NOMO-1 treated with dmso at 0.1 percent for 144 hours (cell line): Measurements from ENCODE around the gene SMARCB1.
A peak's percentile ranks its signal among the peaks of the same experiment; 100 is the strongest.

Experiments
- DNase-seq: peaks from one replicate; lab custom pipeline; 2025; ENCODE audit not compliant: unreplicated experiment; lab: John Stamatoyannopoulos, UW

SMARCB1 gene

DNA sequence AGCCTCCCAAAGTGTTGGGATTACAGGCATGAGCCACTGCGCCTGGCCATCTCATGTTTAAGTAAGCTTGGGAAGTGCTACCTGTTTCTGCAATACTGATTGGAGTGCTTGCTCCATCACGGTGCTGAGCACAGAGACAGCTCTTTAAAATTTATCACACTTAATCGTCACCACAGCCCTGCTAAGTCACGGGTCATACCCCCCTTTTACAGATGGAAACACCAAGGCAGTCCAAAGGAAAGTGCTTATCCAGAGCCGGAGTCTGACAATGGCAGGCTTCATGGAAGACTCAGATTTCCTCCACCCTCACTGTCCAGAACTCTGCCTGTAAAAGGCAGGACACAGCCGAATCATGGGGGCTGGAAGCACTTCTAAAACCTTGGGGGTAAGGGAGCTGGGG, 26.7 kb upstream of the SMARCB1 start:
- DNase-seq, result no peak

DNA sequence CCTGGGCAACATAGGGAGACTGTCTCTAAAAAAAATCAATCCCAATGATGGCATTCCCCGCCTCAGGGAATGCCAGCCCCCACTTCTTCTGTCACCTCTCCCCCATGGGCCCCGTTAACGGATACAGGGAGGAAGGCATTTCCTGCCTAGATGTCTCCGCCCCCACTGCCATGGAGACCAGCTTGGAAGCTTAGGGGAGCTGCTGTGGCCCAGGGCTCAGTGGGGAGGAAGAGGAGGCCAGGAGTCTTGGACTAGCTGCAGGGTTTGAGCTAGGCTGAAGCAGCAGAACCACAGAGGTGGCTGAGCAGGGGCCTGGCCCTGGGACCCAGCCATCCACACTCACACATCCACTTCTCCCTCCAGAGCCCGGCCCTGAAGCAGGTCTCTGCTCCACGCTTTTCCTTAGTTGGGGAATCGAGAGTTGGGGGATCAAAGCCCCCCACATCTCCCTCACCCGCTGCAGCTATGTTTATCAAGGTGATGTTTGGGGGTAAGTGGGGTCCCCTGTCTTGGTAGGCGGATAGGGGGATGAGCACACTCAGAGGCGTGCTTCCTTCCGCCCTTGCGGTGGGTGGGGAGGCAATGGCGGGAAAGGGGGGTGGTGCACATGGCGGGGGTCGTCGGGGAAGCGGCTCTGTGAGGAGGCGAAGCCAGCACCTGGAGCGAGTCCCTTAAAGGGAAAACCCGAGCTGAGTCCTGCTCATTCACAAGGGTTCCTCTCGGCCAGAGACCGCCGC, 23.8 kb upstream of the SMARCB1 start, which contains the start of gene C22orf15:
TSS of gene C22orf15 (plus strand) at position 149 of the 737 bp plus-strand sequence. CDS start at position 466, 317 bp downstream.
- DNase-seq, result no peak

DNA sequence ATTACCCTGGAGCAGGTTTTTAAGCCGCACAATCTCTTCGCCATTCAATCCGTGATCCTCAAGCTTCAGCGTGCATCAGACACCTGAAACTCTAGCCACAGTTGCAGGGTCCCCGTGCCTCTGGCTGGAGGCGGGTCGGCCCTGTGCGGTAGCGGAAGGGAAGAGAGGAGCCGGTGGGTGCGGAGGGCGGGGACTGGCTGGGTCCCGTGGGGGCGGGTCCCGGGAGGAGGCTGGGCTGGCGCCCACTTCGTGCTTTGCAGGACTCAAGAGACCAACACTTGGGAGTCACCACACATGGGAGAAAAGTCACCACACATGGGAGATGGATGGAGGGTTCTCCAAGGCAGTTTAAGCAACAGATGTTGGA, 23.2 kb upstream of the SMARCB1 start:
- DNase-seq, result no peak

DNA sequence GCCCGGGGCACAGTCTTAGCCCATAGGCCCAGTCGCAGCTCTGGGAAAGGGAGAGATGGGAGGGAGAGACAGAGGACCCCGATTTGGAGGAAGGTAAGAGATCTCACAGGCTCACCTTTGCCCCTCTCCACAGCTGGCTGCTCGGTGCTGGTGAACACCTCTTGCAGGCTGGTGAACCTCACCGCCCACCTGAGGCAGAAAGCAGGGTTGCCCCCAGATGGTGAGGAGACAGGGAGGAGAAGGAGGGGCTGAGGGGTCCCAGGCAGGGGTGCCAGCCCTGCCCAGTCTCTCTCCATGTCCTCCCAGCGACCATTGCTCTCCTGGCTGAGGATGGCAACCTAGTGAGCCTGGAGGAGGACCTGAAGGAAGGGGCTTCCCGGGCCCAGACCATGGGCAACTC, 22.8 kb upstream of the SMARCB1 start:
- DNase-seq, result no peak

DNA sequence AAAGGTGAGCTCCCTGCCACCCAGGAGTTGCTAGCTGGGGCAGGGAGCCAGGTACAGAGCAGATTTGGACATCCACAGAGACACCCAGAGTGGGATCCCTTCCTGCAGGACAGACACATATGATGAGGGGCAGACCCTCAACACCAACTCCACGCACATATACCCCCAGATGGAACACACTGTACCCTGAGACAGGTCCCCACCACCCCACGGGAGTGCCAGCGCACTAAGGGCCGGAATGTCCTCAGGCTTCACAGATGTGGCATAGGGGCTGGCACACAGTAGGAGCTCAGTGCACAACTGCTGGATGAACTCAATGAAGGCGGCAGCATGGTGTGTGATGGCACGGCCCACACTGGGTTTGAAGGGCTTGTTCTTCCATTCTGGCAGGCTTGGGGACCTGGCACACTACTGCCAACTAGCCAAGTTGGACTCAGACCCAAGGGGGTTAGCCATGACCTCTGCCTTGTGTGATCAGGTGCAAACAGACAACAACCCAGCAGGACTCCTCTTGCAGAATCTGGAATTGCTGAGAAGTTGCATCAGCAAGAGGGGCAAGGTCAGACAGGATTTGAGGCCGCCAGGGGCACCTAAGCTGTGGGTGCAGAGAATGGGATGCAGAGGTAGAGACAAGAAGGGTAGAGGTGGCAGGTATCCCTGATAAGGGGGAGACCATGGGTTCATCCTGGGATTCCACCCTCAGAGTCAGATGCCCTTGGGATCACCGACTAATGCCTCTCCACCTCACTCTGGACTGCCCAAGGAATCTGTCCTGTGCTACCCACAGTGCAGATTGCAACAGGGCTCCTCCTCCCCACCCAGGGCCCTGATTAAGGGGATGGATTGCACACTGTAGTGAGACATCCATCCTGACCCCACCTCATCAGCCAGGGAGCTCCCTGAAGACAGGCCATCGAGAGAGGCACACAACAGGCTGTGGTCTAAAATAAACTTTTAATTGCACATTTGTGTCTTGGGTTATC, 21.6 kb upstream of the SMARCB1 start:
- DNase-seq, result no peak

DNA sequence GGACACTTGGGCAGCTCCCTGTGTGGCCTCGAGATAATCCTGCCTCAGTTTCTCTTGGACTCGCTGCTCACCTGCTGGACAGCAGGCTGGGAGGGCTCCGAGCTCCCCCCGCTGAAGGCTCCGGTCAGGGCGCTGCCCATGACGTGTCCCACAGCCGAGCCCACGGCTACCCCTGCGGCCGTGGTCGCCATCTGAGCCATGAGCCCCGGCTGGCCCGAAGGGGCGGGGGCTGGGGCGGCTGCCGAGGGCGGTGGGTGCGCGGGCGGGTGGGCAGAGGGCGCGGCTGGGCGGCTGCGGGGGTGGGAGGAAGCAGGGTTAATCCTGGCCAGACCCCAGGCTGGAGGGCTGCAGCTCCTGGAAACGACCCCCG, 19.5 kb upstream of the SMARCB1 start:
- no peak for DNase-seq

DNA sequence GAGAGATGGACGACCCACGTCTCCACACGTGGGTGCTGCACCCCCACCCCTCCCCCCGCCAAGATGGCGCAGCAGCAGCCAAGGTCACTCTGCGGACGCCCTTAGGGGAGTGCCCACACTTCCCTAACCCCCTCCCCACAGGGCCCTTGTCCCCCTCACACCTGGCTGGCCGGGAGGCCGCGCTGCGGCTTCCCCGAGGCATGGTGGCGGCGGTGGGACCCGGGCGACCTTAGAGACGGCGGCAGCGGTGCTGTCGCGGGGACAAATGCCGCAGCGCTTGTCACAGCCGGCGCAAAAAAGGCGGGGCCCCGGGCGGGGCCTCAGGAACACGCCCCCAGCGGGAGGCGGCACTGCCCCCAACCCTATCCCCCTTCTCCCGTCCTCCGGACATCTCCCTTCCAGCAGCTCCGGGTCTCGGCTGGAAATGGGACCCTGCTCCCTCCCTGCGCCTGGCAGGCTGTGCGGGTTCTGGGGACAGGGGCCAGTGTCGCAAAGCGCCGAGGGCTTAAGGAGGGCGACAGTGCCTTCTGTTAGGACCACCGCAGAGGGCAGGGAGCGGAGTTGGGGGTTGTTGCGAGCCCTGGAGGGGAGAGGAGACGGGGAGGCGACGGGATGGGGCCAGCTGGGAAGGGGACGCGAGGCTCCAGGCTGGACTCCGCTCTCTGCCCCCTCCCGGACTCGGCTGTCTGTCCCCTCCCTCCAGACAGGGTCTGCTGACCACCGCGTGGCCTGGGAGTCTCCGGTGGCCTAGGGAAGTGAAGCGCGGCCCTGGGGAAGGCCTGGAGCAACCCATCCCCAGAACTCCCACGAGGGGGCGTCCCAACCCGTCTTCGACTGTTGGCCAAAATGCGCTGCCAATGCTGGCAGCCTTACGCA, 18.9 kb upstream of the SMARCB1 start, which contains the start of gene CHCHD10:
TSS of gene CHCHD10 (minus strand) at position 300 of the 876 bp plus-strand sequence. CDS start at position 202, 98 bp downstream.
- DNase-seq, result peak; percentile 71

DNA sequence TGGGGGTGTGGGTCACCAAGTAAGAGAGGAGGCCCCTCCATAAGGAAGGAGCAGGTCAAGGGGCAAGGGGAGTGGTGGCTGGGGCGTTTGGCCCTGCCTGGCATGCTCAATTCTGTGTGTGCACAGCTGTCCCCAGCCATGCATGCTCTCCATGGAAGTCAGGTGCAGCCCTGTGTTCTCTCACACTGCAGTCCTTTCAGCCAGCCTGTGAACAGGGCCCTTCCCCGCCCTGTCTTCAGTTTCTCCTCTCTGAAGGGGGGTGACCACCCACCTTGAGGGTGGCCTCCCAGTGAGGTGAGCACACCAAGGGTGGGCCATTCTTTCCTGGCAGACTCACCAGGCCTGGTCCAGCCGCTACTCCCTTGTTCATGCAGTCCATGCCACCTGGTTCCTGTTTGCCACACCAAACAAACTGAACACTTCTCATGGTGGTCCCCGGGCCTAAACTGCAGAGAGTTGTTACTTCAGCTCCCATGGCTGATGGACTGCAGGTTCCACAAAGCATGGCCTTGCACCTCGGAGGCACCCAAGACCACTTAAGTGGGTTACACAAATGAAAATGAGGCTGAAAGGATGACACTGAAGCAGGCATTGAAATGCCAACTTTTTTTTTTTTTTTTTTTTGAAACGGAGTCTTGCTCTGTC, 17.3 kb upstream of the SMARCB1 start:
- no peak for DNase-seq

DNA sequence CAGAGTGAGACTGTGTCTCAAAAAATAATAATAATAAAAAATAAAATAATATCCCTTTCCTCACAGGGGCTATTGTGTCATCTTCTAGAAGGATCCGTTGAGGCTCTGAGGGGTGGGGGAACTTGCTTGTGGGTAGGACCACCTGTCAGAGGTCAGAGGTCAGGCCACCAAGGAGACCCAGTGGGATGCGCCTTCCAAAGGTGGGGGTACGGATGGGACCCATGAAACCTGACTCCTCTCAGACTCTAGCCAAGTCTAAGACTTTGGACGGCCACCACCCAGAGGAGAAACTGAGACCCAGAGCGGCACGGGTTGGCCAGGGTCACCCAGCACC, 14.5 kb upstream of the SMARCB1 start:
- DNase-seq, result no peak

DNA sequence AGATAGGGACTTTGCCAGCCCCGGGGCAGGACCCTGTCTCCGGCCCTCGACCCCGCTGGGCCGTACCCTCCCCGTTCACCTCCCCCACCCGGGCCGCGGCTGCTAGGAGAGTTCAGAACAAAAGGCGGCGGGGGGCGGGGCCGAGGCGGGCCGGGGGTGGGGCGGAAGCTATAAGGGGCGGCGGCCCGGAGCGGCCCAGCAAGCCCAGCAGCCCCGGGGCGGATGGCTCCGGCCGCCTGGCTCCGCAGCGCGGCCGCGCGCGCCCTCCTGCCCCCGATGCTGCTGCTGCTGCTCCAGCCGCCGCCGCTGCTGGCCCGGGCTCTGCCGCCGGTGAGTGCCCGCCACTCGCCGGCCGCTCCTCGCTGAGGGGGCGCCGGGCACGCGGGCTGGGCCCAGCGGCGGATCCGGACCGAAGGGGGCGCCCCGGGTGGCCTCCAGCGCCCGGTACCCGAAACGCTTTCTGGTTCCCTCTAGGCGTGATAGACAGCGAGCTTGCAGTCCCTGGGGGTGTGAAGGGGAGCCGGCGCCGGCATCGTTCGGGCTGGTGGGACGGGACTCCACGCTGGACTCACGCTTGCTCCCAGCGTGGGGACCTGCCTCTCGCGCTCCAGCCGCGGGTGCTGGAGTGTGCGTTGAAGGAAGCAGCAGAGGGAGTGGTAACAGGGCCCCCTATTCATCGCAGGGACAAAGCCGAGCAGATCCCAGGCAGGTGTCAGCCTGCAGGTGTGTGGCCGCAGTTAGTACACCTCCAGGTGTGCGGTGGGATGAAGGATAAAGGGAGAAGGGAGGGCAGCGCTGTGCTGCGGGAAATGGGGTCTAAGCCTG, 13.9 kb upstream of the SMARCB1 start, which contains the start of gene MMP11:
TSS of gene MMP11 (plus strand) at position 201 of the 825 bp plus-strand sequence. CDS start at position 223, 22 bp downstream.
- no peak for DNase-seq

DNA sequence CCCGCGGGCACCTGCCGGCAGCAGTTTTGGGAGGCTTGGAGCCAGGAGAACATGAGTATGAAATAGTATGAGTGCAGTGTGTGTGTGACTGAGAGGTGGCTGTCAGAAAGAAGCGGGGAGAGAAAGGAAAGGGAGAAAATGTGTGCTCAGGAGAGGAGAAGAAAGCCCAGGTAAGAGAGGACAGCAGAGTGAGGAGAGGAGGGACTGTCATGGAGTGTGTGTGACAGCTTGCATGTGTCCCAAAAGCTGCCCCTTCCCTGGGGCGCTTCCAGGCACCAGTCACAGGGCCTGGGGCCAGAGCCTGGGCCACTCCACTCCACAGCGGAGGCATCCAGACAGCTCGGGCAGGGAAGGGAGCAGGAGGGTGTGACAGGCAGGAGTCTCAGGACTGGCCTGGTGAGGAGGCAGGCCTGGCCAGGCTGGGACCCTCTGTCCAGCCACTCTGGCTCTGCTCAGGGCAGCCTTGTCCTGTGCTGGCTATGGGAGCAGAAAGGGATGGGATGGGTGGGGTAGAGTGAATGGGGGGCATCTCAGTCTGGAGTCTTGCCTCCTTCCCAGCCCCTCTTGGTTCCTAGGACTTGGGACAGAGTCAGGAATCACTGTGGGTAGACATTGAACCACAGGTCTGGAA, 13.2 kb upstream of the SMARCB1 start:
- no peak for DNase-seq

DNA sequence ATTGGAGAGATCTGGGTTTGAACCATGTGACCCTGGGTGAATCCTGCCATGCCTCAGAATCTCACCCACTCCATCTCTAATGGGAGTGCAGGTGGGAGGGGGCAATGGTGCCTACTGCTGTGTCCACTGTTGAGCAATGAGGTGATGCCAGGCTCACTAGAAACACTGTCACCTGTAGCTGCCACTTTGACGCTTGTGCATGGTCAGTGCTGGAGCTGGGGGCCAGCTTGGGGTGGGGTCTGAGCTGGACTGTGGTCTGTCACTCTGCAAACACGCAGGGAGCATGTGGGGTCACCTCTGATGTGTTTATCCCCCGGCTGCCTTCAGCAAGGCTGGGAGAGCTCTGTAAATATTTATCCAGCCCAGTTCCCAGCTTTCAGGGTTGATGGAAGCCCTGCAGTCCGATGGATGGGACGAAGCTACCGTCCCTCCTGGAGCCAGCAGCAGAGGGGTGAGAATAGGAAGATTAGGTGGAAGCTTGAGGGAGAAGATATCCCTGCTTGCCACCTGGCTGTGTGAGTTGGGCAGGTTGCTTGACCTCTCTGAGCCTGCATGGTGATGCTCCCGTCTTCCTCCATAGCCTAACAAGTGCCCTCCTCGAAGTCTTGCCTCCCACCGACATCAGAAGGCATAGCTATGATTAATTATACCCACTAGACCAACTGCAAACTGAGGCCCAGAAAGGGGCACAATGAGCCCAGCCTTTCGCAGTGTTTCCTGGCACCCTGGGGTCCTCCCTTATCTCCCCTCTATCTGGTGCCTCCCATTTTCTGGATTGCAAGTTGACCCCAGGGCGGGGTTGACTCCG, 12.4 kb upstream of the SMARCB1 start:
- DNase-seq, result no peak

DNA sequence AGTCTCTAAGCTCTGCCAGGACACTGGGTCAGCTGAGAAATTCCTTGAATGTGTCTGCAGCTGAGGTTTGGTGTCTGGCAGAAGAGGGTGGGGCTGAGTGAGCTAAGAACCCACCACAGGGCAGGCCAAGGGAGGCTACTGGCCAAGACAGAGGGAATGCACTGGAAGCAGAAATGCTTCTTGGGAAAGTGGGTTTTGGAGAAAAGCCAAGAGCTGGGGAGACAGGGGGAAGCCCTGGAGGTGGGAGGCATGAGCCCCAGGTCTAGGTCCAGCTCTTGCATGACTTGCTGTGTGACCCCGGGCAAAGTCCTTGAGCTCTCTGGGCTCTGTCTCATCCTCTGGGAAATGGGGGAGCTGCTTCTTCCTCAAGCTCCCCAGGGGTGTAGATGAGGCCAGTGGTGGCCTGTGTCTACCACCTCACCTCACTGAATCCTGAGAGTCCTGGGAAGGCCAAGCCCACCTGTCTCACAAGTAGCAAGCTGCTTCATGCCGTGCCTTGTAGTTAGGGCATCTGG, 11.8 kb upstream of the SMARCB1 start:
- DNase-seq, result no peak

DNA sequence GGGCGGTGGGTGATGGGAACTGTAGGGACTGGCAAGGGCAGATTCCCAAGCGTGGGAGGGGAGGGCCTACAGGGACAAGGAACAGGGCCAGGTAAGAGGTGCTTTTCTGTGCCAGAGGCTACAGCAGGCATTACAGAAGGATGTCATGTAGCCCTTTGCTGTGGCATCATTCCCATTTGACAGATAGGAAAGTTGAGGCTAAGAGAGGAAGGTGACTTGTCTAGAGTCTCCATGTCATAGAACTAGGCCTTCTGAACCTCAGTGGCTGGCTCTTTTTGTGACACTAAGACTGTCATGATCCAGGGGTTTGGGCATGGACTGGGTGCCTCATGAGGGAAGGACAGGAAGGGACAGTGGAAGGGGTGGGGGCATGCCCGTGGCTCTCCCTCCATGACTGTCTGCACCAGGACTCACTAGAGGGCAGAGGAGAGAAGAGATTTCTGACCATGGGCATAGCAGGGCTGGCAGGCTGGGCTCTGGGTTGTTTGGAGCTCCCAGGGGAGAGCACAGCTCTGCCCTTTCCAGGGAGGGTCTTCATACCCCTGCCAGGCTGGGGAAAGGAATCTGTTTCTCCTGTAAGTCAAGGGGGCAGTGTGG, 10.9 kb upstream of the SMARCB1 start:
- no peak for DNase-seq

DNA sequence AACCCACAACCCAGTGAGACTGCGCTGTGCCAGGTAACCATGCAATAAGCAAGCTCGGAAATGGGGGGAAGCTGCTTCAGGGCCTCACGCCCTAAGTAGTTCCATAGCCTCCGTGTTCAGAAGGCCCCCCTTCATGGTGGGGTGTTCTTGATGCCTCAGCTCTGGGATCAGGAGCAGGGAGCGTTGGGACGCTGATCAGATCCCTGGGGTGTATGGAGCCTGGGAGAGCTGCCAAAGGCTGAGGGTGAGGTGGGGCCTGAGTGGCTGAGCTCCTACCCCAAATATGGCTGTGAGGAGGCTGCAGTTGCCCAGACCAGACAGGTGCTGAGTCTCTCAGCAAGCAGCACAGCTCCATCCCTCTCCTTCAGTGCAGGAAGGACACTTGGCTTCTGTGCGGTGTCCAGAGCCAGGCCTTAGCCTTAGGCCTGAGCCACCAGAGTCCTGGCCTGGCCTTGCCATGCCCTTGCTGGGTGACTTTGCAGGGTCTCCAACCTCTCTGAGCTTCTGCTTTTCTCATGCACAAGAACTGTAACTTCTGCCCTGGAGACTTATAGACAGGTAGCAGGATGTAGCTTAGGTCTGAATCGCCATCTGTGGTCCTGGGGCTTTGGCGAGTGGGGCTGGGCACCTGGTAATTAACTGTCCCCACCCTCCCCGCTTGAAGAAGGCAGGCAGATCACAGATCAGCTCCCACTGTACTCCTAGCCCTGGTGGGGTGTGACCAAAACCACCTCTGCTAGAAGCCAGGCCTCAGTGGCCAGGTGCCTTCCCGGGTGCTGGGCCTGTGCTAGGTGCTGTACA, 8.8 kb upstream of the SMARCB1 start:
- DNase-seq, result no peak

DNA sequence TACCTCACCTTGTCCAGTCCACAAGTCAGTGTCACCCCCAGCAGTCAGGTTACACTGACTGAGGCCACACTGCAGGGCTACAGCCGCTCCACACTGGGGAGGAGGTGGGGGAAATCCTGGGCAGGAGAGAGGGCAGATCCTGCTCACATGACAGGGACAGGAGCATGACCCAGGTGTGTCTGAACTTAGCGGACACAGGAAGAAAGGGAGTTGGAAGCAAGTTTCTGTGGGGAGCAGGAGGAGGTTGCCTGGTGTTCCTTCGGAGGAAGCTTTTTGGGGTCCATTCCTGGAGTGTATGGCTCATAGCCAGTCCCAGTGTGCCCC, 8.2 kb upstream of the SMARCB1 start:
- no peak for DNase-seq

DNA sequence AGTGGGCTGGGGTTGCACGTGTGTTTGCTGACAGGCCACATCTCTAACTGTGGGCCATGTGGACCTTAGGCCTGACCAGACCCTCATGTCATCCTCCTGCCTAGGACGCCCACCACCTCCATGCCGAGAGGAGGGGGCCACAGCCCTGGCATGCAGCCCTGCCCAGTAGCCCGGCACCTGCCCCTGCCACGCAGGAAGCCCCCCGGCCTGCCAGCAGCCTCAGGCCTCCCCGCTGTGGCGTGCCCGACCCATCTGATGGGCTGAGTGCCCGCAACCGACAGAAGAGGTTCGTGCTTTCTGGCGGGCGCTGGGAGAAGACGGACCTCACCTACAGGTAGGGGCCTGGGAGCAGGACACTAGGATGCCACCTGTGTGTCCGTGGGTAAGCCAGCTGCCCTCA, 7.7 kb upstream of the SMARCB1 start:
- DNase-seq, result no peak
